ENCODE results near the gene WDR31.
A peak's percentile ranks its signal among the peaks of the same experiment; 100 is the strongest.
"Not testable (repeated sequence)": the region's sequence is repeated elsewhere in the genome, so short reads cannot be mapped to it uniquely, and the experiment has no call there.

The WDR31 gene

DNA sequence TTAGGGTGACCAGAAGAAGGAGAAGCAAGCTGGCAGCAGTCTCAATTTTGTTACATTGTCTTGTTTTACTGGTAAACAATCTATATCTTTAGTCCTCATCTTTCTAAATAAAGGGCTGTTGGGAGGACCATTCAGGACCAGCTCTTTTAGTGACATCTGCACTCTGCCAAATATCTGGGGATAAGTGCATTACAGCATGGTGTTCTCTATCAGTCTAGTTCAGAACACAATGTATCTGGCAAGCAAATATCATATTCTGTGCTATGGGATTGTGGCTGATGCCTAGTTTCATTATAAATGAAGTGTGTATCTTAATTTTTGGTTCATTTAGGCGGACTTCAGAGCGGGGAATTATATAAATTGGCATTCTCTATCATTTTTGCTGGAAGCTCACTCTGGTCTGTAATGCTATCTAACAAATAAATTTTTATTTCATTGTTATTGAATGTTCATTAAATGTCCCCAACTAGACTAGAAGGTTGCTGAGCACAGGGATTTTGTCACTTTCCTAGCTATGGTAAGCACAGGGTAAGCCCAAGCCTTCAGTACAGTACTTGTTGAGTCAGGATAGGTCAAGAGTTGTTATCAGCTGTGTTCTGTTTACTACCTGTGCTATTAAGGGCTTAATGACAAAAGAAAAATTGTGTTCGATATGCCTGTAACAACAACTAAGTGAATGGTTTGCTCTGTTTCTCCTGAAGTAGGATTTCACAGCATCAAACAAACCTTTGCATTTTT, 11.9 kb downstream of the WDR31 start:
- no peak for DNase-seq

DNA sequence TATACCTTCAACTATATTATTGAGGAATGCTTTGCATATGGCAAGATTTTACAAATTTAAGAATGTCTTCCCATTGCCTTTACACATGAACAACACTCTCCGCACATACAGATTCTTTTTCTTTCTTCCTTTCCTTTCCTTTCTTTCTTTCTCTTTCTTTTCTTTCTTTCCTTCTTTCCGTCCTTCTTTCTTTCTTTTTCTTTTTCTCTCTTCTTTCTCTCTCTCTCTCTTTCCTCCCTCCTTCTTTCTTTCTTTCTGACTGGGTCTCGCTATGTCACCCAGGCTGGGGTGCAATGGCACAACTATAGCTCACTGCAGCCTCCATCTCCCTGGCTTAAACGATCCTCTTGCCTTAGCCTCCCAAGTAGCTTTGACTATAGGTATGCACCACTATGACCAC, 13.8 kb downstream of the WDR31 start:
- no peak for DNase-seq

DNA sequence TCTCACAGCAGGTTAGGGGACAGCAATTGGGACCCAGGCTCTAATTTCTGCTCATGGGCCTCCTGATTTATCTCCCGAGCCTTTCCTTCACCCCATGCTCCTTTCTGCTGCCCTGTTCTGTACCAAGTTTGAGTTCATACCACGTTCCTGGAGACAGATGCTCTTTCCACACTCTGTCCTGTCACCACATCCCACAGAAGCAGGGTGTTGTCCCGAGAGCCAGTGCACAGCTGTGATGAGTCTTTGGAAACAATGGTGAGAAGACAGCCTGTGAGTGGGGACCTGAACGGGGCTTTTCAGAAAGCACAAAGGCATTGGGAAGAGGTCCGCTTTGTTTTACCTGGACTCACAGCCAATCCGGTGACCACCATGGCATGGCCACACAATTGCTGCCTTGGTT, 17.4 kb downstream of the WDR31 start:
- DNase-seq, result no peak

DNA sequence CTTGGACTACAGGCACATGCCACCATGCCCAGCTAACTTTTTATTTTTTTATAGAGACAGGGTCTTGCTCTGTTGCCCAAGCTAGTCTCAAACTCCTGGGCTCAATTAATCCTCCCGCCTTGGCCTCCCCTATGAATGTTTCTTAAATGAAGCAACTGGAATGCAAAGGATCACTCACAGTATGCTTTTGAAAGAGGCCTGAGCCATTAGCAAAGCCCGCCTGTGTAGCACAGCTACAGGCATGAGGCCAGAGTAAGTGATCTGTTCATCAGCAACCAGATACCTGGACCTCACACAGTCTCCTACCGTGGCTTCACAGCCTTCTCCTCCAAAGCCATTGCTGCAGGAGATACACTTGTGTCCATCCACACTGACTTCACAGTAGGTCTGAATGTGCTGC, 20.0 kb downstream of the WDR31 start:
- no peak for DNase-seq

DNA sequence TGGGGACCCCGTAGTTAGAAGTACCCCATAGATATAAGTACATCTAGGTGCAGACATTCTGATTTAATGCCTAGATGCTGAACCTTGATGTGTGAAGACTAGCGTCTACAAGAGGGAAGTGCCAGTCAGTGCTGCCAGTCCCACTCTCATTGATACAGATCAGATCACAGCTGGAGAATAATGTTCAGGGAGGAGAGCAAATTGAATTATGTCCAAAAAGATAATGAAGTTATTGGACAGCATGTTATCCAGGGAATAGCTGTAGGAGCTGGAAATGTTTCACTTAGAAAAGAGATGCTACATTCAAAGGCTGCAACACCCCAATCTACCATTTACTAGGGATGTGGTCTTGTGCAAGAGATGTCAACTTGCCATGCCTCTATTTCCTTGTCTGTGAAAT, 21.0 kb downstream of the WDR31 start:
- DNase-seq, result no peak

DNA sequence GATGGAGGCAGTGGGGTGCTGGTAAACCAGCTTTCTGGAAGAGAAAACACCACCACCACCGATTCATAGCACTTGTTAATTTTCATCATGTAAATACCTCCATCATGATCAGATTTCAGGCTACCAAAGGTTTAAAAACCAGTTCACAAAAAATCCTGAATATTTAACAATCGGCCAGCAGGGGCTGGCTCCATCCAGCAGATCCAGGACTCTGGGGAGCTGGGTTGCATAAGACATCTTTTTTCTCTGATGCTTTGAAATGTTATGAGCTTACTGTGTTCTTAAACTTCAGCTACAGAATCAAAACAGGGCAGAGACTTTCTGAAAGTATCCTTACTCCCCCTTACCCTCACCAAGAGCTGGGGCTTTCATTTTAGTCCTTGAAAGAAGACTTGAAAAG, 22.3 kb downstream of the WDR31 start:
- DNase-seq, result no peak

DNA sequence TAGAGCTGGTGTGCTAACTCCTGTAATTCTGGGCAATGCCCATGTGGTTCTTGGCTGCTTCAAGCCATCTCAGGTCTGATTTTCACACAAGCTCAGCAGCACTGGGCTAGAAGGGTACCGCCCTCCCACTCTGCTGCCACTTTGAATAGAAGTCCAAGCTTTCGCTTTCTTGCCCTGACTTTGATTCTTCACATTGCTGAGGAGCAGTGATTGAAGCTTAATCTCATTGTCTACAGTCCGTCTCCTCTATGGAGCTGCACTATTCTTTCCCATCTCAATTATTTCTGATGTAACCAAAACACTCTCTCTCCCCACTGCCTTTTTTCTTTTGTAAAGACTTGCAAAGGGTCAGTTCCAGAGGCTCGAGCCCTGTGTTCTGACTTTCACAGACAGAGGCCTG, 24.0 kb downstream of the WDR31 start:
- no peak for DNase-seq

DNA sequence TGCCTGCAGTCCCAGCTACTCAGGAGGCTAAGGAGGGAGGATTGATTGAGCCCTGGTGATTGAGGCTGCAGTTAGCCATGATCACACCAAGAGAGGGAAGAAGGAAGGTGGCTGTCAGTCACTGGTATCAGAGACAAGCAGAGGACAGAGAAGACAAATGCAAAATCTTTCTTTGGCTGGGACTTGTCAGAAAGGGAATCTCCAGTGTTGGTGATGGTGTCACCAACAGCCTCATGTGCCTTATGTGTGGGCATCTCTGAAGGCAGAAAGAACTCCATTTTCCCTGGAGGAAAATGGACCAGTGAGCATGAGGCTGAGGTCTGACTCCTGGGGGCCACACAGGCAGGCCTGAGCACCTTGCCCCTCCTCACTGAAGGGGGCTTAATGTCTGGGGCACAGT, 24.8 kb downstream of the WDR31 start:
- no peak for DNase-seq

DNA sequence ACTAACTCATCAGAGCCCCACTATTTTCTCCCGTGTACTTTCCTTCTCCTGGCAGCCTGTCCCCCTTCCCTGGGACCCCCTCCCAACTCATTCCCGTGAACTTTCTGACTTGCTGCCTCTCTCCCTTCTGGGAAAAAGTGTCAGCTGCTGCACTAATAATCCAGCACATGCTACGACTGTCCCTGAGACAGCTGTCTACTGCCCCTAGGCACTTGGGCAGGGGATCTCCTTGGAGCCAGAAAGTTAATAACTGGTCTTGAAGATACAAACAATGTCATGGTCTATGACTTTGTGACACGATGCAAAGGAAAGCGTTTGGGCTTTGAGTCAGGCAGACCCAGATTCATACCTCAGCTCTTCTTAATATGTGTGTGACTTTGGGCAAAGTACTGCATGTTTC, 26.8 kb downstream of the WDR31 start:
- DNase-seq, result no peak

DNA sequence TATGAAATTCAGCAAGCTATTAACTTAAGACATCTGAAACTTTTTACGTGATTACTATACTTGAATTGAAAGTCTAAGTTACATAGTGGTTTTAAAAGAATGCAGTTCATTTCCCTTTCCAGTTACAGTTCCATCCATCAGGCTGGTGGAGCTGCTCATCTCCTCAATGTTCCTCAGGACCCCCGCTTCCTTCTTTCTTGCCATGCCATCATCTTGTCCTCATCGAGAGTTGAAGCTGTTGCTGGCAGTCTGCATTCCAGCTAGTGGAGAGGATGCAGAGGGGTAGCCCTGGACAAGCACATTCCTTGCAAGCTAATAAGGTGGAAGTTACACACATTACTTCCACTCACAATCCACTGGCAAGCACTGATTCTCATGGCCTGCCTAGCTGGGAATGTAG, 28.1 kb downstream of the WDR31 start:
- no peak for DNase-seq

DNA sequence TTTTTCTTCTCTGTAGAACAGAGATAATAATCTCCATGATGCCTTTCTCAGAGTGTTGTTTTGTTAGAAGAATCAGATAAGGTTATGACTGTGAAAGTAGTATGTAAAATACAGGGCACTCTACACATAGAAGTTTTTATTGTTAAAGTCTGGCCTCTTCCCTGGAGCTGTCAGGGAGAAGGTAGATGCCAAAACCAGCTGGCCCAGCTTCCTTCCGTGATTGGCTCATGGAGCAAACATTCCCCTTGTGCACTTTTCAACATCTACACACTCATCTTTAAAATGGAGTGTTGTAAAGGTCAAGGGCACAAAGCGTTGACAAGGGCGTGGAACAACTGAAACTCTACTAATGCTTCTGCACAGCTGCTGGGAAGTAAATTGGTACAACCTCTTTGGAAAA, 29.5 kb downstream of the WDR31 start:
- DNase-seq, result no peak

DNA sequence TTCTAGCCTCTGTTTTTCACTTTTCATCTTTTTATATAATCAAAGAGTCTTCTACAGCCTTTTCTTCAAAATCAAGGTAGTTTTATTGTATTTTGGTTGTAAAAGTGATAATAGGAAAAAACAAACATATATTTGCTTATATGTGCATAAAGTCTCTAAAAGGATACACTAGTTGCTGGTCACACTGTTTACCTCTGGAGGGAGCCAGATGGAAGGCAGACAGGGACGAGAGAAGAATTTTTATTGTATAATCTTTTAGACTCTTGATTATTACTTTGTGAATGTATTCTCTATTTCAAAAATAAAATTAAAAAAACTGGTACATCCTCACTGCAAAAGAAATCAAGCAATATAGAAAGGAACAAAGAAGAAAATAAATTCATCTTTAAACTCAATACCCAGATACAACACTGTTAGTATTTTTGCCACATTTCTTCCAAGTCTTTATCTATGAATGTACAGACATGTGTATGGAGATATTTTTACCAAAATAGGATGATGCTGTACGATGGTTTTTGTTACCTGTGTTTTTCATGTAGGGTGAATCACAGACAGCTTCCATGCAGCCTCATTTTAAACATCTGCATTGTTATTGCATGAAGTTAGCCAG, 30.8 kb downstream of the WDR31 start:
- DNase-seq, result peak in 1 of 2 experiments; percentile 27

DNA sequence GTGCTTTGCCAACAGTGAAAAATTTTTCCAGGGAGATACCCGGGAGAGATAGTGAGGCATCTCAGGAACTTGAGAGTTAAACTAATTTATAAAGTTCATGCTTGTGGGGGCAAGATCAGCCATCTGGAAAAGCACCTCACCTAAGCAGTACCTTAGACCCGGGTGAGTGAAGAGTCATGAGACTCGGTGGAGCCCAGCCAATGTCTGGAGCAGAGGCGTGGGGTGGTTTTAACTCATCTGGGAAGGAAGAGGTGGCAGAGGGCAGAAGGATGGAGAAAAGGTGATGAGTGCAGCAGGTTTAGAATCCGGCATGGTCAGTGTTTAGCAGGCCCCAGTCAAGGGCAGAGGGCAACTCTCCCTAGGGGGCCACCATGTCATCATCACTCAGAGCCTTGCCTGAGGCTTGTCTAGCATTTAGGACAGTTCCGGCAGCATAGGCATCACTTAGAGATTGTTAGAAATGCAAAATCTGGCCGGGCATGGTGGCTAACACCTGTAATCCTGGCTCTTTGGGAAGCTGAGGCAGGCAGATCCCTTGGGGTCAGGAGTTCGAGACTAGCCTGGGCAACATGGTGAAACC, 32.6 kb downstream of the WDR31 start:
- no peak for DNase-seq

DNA sequence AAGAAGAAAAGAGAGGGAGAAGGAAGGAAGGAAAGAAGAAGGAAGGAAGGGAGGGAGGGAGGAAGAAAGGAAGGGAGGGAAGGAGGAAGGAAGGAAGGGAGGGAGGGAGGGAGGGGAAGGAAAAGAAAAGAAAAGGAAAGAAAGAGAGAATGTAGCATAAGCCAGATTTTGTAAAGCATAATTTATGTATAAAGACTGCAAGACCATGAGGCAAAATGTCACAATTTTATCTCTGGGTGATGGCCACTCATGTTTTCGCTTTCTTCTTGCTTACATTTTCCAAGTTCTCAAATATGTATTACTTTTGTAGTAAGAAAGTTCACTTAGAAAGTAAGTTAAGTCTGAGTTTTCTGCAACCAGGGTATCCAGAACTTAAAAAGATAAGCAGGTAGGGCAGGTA, 33.5 kb downstream of the WDR31 start:
- DNase-seq, result no peak

DNA sequence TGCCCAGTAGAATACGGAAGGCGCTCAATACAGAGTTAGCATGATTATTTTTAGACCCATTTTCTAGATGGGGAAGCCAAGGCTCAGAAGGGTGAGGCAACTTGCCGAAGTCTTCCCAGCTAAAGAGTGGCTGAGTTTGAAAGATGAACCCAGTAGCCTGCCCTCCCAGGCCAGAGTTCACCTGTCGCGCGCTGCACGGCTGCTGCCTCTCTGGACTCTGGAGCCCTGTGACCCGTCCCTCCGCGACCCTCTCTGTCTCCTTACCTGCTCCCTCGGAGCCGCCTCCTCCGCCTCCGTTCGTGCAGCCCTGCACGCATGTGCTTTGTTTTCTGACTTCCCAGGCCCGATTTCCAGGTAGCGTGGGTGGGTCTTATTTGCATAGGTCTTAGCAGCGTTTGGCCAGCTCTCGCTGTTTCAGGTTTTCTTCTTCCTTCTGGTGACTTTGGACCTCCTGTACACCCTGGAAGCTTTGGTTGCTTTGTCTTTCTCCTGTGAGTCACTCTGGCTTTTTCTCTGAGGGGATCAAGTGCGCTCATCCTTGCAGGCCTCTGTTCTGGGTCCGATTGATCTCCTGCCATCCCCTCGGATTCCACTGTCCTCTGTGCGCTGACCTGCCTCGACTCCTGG, 37.2 kb downstream of the WDR31 start, which contains the start of gene RNF183:
RNF183 (minus strand) TSS at position 585 of the 627 bp plus-strand sequence. CDS start 5,192 bp downstream, outside the sequence.
- peak in 1 of 2 experiments; percentile 18 for DNase-seq

DNA sequence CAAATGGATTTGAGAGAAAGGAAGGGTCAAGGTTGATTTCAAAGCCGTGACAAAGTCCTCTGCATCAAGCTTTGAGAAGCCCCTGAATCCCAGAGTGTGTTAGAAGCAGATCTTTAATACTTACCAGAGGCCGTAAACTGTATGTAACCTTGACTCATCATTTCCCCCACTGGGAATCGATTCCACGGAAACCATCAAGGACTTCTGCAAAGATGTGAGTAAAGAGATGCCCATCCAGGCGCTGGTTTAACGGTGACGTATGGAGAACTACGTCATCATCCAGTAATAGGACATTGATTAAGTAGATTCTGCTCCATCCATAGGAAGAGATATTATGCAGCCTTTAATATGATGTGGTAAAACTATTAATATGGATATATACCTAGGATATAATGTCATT, 38.5 kb downstream of the WDR31 start:
- no peak for DNase-seq

DNA sequence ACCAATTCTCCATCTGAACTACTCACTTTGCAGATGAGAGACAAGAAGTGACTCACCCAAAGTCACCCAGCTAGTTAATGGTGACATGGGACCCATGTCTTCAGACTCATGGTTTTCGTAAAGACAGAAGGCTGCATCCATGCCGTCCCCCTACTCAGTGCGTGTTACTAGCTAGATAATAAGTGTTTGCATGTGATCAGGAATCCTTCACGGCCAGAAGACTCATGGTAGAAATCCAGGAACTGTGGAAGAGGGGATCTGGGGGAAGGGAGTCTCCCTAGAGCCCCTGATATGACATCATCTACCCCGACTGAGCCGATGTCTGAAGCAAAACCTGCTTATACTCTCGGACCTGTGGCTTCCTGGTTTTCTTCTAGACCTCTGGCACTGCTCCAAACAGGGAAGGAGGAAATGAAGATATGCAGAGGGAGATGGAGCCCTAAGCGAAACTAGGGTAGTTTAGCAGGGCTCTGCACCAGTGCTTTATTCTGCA, 40.2 kb downstream of the WDR31 start:
- DNase-seq, result no peak

DNA sequence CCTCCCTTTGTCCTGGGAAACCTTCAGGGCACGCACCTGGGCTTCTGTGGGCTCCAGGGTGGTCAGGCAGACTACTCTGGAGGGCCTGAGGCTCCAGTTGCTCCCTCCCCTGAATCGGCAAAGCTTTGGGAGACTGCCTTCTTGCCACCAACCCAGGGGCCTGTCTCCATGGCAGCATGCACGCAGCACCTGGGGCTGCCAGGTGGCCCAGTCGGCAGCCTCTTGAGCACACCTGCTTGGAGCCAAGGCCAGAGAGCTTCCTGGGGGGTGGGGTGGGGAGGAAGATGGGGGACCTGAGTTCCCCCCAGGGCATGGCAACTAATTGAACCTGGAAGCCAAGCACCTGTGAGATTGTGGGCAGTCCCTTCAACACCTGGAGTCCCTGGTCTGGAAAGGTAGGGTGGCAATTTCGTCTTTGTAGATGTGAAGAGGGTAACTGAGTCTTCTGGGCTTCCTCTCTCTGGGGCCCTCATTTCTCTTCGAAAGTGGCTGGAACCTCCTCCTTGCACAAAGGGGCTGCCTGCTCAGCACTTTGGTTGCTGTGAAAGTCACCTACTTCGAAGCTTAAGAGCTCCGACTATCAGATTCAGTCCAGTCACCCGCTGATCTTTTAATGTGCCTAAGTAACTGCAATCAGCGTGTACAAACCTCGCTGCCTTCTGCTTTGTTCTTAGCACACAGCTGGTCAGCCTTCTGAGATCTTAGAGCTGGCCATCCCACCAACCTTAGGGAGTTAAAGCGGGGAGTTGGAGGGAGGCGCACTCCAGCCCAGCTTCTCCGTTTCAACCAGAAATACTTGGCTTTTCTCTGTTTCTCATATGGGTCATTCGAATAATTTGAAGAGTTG, 40.9 kb downstream of the WDR31 start:
- peak; percentile 11 to 25 for DNase-seq

DNA sequence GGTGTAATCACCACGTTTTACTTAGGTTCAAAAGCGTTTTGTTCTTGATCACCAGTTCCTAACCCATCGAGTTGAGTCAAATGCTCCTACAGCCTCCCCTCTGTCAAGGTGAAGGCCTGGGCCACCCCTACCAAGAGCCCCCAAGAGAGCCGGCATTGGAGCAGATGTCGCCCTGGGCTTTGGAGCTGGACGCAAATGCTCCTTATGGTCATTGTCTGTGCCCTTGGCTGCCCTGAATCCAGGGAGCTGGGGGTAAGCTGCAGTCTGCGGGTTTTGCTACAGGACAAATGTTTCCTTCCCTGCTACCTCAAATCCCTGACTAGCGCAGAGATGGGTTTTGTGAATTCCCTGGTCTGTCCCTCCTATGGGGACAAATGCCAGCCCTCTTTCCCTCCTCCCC, 41.8 kb downstream of the WDR31 start:
- DNase-seq, result no peak

DNA sequence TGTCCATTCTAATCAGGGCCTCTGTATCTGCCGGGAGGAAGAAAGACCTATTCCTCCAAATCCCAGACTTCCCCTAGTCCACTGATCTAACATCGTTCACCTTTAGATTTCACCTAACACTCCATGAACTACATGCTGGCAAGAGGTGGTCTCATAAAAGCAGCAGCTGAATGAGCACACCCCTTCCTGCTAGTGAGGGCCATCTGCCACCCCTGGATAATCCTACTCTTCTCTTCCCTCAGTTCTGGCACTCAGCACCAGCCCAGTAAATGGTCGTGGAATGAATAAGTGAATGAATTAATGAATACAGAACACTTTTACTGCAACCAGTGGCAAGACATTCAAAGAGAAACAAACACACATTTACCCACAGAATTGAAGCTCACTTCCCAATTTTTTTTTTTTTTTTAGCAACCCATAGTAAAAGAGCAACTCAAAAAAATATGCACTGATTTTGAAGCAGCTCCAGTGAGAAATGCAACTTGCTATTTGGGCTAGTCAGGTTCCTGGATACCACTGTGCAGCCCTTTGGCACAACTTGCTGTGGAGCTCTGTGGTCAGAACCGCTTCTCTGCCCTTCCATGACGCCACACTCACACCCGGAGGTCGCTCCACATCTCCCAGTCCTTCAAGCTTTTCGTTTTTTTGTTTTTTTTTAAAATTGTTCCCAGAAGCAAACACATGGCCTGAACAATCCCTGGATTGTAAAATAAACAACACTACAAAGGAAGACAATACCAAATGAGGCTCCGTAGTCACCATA, 43.1 kb downstream of the WDR31 start:
- no peak for DNase-seq

DNA sequence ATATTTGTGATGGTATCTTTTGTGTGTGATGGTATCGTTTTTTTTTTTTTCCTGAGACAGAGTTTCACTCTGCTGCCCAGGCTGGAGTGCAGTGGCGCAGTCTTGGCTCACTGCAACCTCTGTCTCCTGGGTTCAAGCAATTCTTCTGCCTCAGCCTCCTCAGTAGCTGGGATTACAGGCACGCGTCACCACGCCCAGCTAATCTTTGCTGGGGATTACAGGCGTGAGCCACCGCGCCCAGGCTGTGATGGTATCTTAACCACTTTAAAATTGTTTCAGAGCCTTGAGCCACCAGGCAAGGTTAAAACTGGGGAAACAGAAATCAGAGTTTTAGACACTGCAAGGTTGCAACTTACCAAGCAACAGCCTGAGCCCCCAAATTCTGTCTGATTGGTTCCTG, 43.8 kb downstream of the WDR31 start:
- not testable (repeated sequence) for DNase-seq

DNA sequence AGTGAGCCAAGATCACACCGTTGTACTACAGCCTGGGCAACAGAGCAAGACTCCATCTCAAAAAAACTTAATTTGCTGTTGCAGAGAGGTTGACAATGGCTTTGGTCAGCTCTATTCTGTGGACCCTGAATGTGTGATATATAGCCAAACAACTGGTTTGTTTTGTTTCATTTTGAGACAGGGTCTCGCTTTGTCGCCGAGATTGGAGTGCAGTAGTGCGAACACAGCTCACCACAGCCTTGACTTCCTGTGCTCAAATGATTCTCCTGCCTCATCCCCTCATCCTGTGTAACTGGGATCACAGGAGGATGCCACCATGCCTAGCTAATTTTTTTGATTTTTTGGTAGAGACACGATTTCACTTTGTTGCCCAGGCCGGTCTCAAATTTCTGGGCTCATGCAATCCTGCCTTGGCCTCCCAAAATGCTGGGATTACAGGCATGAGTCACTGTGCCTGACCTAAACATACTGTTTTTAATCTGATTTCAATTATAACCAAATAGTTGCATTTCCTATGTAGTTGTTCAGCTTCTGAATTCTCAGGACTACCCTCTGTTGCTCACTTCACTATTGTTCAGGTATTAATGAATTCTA, 46.7 kb downstream of the WDR31 start:
- DNase-seq, result no peak

All from NCI-H526 (cell line).